ENCODE measurements around the gene LSMEM2.

- no peak for TF ChIP-seq ZNF274 (IDR thresholded peaks at IDR 0.05; ENCODE audit: borderline replicate concordance, extremely low read depth, low read length)
- TF ChIP-seq GABPA (IDR thresholded peaks at IDR 0.05; ENCODE audit: borderline replicate concordance, insufficient read depth, low read length): no peak
- no peak for TF ChIP-seq RFX5 (IDR thresholded peaks at IDR 0.05; ENCODE audit: borderline replicate concordance, low read depth, low read length)
- no peak for TF ChIP-seq MAX (IDR thresholded peaks at IDR 0.05)
- no peak for TF ChIP-seq CTCF (IDR thresholded peaks at IDR 0.05; ENCODE audit: control extremely low read depth in 1 of 3, insufficient read depth in 1 of 3, low read depth in 1 of 3, low read length in 3 of 3)
- no peak for TF ChIP-seq POLR2A (IDR thresholded peaks at IDR 0.05; ENCODE audit: control extremely low read depth in 1 of 2, low read depth in 2 of 2, low read length in 2 of 2)
- TF ChIP-seq SP2 (IDR thresholded peaks at IDR 0.05; ENCODE audit: low read length): no peak
These were observed 15.9 kb downstream of the LSMEM2 start for GRCh38 chr3:50294492-50295403.
